ENCODE measurements around the gene GIMAP1.

DNA sequence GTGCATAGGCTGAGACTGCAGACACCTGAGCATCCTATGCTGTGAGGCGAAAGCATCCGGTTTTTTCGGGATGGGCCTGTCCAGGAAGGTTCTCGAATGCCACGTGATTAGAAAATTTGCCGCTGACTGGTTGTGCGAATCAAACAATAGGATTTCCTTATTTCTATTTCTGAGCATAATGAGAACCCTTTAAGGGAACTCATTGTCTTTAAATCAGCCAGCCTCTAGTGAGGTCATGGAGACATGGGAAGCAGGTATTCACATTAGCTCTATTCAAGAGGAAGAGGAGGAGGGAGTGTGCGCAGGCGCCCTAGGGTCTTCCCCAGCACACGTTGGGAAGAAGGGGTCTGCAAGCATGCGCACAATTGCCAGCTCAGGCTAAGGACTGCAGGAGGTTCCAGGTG, 5.6 kb downstream of the GIMAP1 start:
- no peak for TF ChIP-seq CTCF (IDR thresholded peaks at IDR 0.05)
- no peak for TF ChIP-seq POLR2A (IDR thresholded peaks at IDR 0.05)

All from body of pancreas (tissue), 4 donors.